HEK293 (cell line): ENCODE results near the gene ERO1B.
A peak's percentile ranks its signal among the peaks of the same experiment; 100 is the strongest.

Experiments
- CTCF ChIA-PET: fragments of 350-600 bp; formaldehyde crosslinking; extraction: SDS; loops from one replicate; lab custom pipeline; 2021; ENCODE audit warnings: antibody characterized with exemption; lab: Yijun Ruan, JAX
- POLR2A ChIA-PET: fragments of 300-600 bp; formaldehyde crosslinking; extraction: SDS; loops from one replicate; lab custom pipeline; 2020; ENCODE audit warnings: antibody characterized with exemption, inconsistent platforms; lab: Yijun Ruan, JAX
- H3K27ac ChIP-seq: fragments of 200-500 bp; sonication (Bioruptor generic); 2 replicates; pipeline ENCODE4 v1.5.1; 2014; ENCODE audit warnings: low read depth, low read length, control low read depth, inconsistent platforms; ENCODE audit errors: extremely low read depth
- H3K36me3 ChIP-seq, 2 experiments: fragments of 200-500 bp in 1 of 2; sonication (Bioruptor generic) in 1 of 2; 1 replicate in 1 of 2; 2 replicates in 1 of 2; pipeline ENCODE4 v1.5.1; 2014 to 2017; ENCODE audit warnings: inconsistent platforms in 2 of 2, low read length in 2 of 2; ENCODE audit not compliant: control insufficient read depth in 2 of 2, insufficient read depth in 1 of 2
- H3K4me1 ChIP-seq: fragments of 200-500 bp; sonication (Bioruptor generic); 2 replicates; pipeline ENCODE4 v1.5.1; 2014; ENCODE audit warnings: mild to moderate bottlenecking, low read length, inconsistent platforms; ENCODE audit not compliant: control insufficient read depth, insufficient read depth
- H3K4me3 ChIP-seq: 2 replicates; pipeline ENCODE4 v1.5.1; 2011; ENCODE audit warnings: low read depth, mild to moderate bottlenecking, control low read depth, low read length, moderate library complexity
- H3K9me3 ChIP-seq: fragments of 200-500 bp; sonication (Bioruptor generic); 2 replicates; pipeline ENCODE4 v1.5.1; 2014; ENCODE audit warnings: low read depth, low read length, inconsistent platforms; ENCODE audit not compliant: control insufficient read depth, insufficient read depth
- GLI4 ChIP-seq: fragments of 450-650 bp; formaldehyde crosslinking; IDR thresholded peaks from 2 replicates; pipeline ENCODE4 v1.5.1; 2016; ENCODE audit warnings: missing biosample characterization, missing genetic modification characterization
- KLF8 ChIP-seq: fragments of 450-650 bp; formaldehyde crosslinking; IDR thresholded peaks from 2 replicates; pipeline ENCODE4 v1.5.1; 2016; ENCODE audit warnings: missing biosample characterization, missing genetic modification characterization
- PRDM1 ChIP-seq: fragments of 450-650 bp; formaldehyde crosslinking; IDR thresholded peaks from 2 replicates; pipeline ENCODE4; 2016; ENCODE audit warnings: missing biosample characterization, missing genetic modification characterization
- SP2 ChIP-seq: fragments of 450-650 bp; formaldehyde crosslinking; IDR thresholded peaks from 2 replicates; pipeline ENCODE4 v1.5.1; 2016; ENCODE audit warnings: missing biosample characterization, missing genetic modification characterization
- ZBTB1 ChIP-seq: fragments of 450-650 bp; formaldehyde crosslinking; IDR thresholded peaks from 2 replicates; pipeline ENCODE4 v1.5.1; 2016; ENCODE audit warnings: missing biosample characterization, missing genetic modification characterization
- ZNF138 ChIP-seq: fragments of 450-650 bp; formaldehyde crosslinking; IDR thresholded peaks from 2 replicates; pipeline ENCODE4 v1.5.1; 2016; ENCODE audit warnings: missing biosample characterization, missing genetic modification characterization, borderline replicate concordance
- ZNF146 ChIP-seq: fragments of 450-650 bp; formaldehyde crosslinking; IDR thresholded peaks from 2 replicates; pipeline ENCODE4 v1.5.1; 2016; ENCODE audit warnings: missing biosample characterization, missing genetic modification characterization
- ZNF211 ChIP-seq: fragments of 450-650 bp; formaldehyde crosslinking; IDR thresholded peaks from 2 replicates; pipeline ENCODE4 v1.5.1; 2016; ENCODE audit warnings: low read depth, missing biosample characterization, missing genetic modification characterization
- ZNF302 ChIP-seq: fragments of 450-650 bp; formaldehyde crosslinking; IDR thresholded peaks from 2 replicates; pipeline ENCODE4 v1.5.1; 2016; ENCODE audit warnings: missing biosample characterization, missing genetic modification characterization, low read depth
- ZNF335 ChIP-seq: fragments of 450-650 bp; formaldehyde crosslinking; conservative IDR thresholded peaks from 2 replicates; pipeline ENCODE4 v1.5.1; 2016; ENCODE audit warnings: missing biosample characterization, missing genetic modification characterization
- ZNF366 ChIP-seq: fragments of 450-650 bp; formaldehyde crosslinking; conservative IDR thresholded peaks from 2 replicates; pipeline ENCODE4 v1.5.1; 2016; ENCODE audit warnings: missing biosample characterization, missing genetic modification characterization
- ZNF398 ChIP-seq: fragments of 450-650 bp; formaldehyde crosslinking; IDR thresholded peaks from 2 replicates; pipeline ENCODE4 v1.5.1; 2017; ENCODE audit warnings: missing biosample characterization, missing genetic modification characterization
- ZNF423 ChIP-seq: fragments of 450-650 bp; formaldehyde crosslinking; IDR thresholded peaks from 2 replicates; pipeline ENCODE4 v1.5.1; 2016; ENCODE audit warnings: missing biosample characterization, missing genetic modification characterization
- ZNF514 ChIP-seq: fragments of 450-650 bp; formaldehyde crosslinking; IDR thresholded peaks from 2 replicates; pipeline ENCODE4 v1.5.1; 2016; ENCODE audit warnings: missing biosample characterization, missing genetic modification characterization
- ZNF518A ChIP-seq: fragments of 450-650 bp; formaldehyde crosslinking; conservative IDR thresholded peaks from 2 replicates; pipeline ENCODE4 v1.5.1; 2016; ENCODE audit warnings: low read depth, missing biosample characterization, missing genetic modification characterization
- ZNF530 ChIP-seq: fragments of 450-650 bp; formaldehyde crosslinking; IDR thresholded peaks from 2 replicates; pipeline ENCODE4 v1.5.1; 2016; ENCODE audit warnings: low read depth, missing biosample characterization, missing genetic modification characterization
- ZNF585B ChIP-seq: fragments of 450-650 bp; formaldehyde crosslinking; IDR thresholded peaks from 2 replicates; pipeline ENCODE4 v1.5.1; 2016; ENCODE audit warnings: missing biosample characterization, missing genetic modification characterization
- ZNF623 ChIP-seq: fragments of 450-650 bp; formaldehyde crosslinking; IDR thresholded peaks from 2 replicates; pipeline ENCODE4 v1.5.1; 2016; ENCODE audit warnings: missing biosample characterization, missing genetic modification characterization
- ZNF664 ChIP-seq: fragments of 450-650 bp; formaldehyde crosslinking; IDR thresholded peaks from 2 replicates; pipeline ENCODE4 v1.5.1; 2016; ENCODE audit warnings: missing biosample characterization, missing genetic modification characterization
- ZNF701 ChIP-seq: fragments of 450-650 bp; formaldehyde crosslinking; IDR thresholded peaks from 2 replicates; pipeline ENCODE4 v1.5.1; 2016; ENCODE audit warnings: missing biosample characterization, missing genetic modification characterization
- ZNF707 ChIP-seq: fragments of 450-650 bp; formaldehyde crosslinking; IDR thresholded peaks from 2 replicates; pipeline ENCODE4 v1.5.1; 2016; ENCODE audit warnings: missing biosample characterization, missing genetic modification characterization
- ZNF843 ChIP-seq: fragments of 450-650 bp; formaldehyde crosslinking; IDR thresholded peaks from 2 replicates; pipeline ENCODE4 v1.5.1; 2016; ENCODE audit warnings: missing biosample characterization, missing genetic modification characterization
- ZSCAN16 ChIP-seq: fragments of 450-650 bp; formaldehyde crosslinking; IDR thresholded peaks from 2 replicates; pipeline ENCODE4 v1.5.1; 2016; ENCODE audit warnings: missing biosample characterization, missing genetic modification characterization
- ZSCAN18 ChIP-seq: fragments of 450-650 bp; formaldehyde crosslinking; IDR thresholded peaks from 2 replicates; pipeline ENCODE4 v1.5.1; 2016; ENCODE audit warnings: missing biosample characterization, missing genetic modification characterization
- TF ChIP-seq, protein P1 (sequence below): fragments of 450-650 bp; formaldehyde crosslinking; IDR thresholded peaks from 2 replicates; pipeline ENCODE4 v1.5.1; 2016; ENCODE audit warnings: missing biosample characterization, missing genetic modification characterization
- TF ChIP-seq, protein P2 (sequence below): IDR thresholded peaks from 2 replicates; pipeline ENCODE4 v1.6.1; 2011; ENCODE audit warnings: mild to moderate bottlenecking, low read depth, low read length, borderline replicate concordance
- TF ChIP-seq, protein P3 (sequence below): fragments of 450-650 bp; formaldehyde crosslinking; IDR thresholded peaks from 2 replicates; pipeline ENCODE4 v1.5.1; 2016; ENCODE audit warnings: missing biosample characterization, missing genetic modification characterization

ERO1B gene

GRCh38 chr1:236173174-236173767, 108.5 kb downstream of the ERO1B start:
- TF ChIP-seq ZNF138 = no peak
- no peak for TF ChIP-seq ZNF843 (tag by site-specific recombination)
- no peak for TF ChIP-seq ZSCAN16 (tag by site-specific recombination)
- no peak for TF ChIP-seq ZSCAN18 (tag by site-specific recombination)
- no peak for TF ChIP-seq ZNF211 (tag by site-specific recombination)
- TF ChIP-seq, protein P1, sequence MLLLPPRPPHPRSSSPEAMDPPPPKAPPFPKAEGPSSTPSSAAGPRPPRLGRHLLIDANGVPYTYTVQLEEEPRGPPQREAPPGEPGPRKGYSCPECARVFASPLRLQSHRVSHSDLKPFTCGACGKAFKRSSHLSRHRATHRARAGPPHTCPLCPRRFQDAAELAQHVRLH (tag by site-specific recombination) = no peak
- no peak for TF ChIP-seq ZNF664 (tag by site-specific recombination)
- TF ChIP-seq GLI4 (tag by site-specific recombination) = no peak
- TF ChIP-seq, protein P2, sequence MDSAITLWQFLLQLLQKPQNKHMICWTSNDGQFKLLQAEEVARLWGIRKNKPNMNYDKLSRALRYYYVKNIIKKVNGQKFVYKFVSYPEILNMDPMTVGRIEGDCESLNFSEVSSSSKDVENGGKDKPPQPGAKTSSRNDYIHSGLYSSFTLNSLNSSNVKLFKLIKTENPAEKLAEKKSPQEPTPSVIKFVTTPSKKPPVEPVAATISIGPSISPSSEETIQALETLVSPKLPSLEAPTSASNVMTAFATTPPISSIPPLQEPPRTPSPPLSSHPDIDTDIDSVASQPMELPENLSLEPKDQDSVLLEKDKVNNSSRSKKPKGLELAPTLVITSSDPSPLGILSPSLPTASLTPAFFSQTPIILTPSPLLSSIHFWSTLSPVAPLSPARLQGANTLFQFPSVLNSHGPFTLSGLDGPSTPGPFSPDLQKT = no peak
- no peak for TF ChIP-seq ZNF423 (tag by site-specific recombination)
- peak; percentile 82 for TF ChIP-seq PRDM1 (tag by site-specific recombination)
- no peak for TF ChIP-seq ZNF530 (tag by site-specific recombination)
- TF ChIP-seq KLF8 (tag by site-specific recombination) = no peak
- TF ChIP-seq ZNF146 (tag by site-specific recombination) = no peak
- TF ChIP-seq ZNF366 (tag by site-specific recombination) = peak; percentile 92
- TF ChIP-seq ZNF514 (tag by site-specific recombination) = 0 out of 2 replicates have a peak, but pooled peaks have one; percentile 38
- TF ChIP-seq SP2 (tag by site-specific recombination) = no peak
- TF ChIP-seq, protein P3, sequence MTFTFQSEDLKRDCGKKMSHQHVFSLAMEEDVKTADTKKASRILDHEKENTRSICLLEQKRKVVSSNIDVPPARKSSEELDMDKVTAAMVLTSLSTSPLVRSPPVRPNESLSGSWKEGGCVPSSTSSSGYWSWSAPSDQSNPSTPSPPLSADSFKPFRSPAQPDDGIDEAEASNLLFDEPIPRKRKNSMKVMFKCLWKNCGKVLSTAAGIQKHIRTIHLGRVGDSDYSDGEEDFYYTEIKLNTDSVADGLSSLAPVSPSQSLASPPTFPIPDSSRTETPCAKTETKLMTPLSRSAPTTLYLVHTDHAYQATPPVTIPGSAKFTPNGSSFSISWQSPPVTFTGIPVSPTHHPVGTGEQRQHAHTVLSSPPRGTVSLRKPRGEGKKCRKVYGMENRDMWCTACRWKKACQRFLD (tag by site-specific recombination) = no peak
- no peak for TF ChIP-seq ZNF302 (tag by site-specific recombination)
- TF ChIP-seq ZNF398 = no peak
- no peak for TF ChIP-seq ZNF335 (tag by site-specific recombination)
- TF ChIP-seq ZNF623 (tag by site-specific recombination) = no peak
- no peak for TF ChIP-seq ZNF585B
- no peak for TF ChIP-seq ZNF701 (tag by site-specific recombination)
- TF ChIP-seq ZNF518A (tag by site-specific recombination) = no peak
- no peak for TF ChIP-seq ZBTB1 (tag by site-specific recombination)
- TF ChIP-seq ZNF707 (tag by site-specific recombination) = no peak
- TF ChIP-seq, all 188 proteins: peak for 3
- ChIA-PET CTCF (interaction anchor here (0.7 kb wide), 1 partner anchor 279 kb away, joined by 3 read pairs; no protein-coding TSS in a partner anchor), POLR2A (interaction anchor here (0.7 kb wide), 1 partner anchor 319 kb away, joined by 3 read pairs; no protein-coding TSS in a partner anchor)
- no peak overlapping the region for H3K4me3 ChIP-seq
- no peaks in the 10 kb centered on the region for H3K9me3 ChIP-seq
- H3K27ac ChIP-seq = no peak overlapping the region
- no peaks in the 10 kb centered on the region for H3K4me1 ChIP-seq
- peaks cover 6 to 8% of the 10 kb centered on the region in 2 experiments; a peak in 2 of 3 replicates for H3K36me3 ChIP-seq
